K562 (cell line): ENCODE data around the gene SNRNP70. TPM values are rescaled to one million over a fixed set of nuclear protein-coding genes. Genes with fewer than 3 reads are reported as not detected.
A peak's percentile ranks its signal among the peaks of the same experiment; 100 is the strongest.

Experiments used
- ATAC-seq: fragments of 200-7000 bp; cut with Tn5 transposase; 3 replicates; pipeline ENCODE4 v1.9.1; 2020; ENCODE audit warnings: moderate library complexity
- BruUV-seq: library from RNA; stranded (reverse); fragments of 400-500 nt; replicated peaks from 2 replicates; lab custom pipeline; 2021; lab: Mats Ljungman, UMichigan
- CTCF ChIA-PET: fragments of 300-600 bp; formaldehyde crosslinking; extraction: SDS; loops from one replicate; lab custom pipeline; 2021; ENCODE audit warnings: low intra/inter-chr PET ratio; lab: Yijun Ruan, JAX
- POLR2A ChIA-PET: fragments of 300-600, 350-650 bp; sonication (Branson Sonifier 250); formaldehyde crosslinking; extraction: SDS; loops from one replicate; lab custom pipeline; 2021; ENCODE audit warnings: antibody characterized with exemption, inconsistent platforms; lab: Yijun Ruan, JAX
- DNase-seq, 4 experiments: peaks; one replicate each; pipeline versions ENCODE4 v3.0.0 to v3.0.0-alpha.2; 2011 to 2018; ENCODE audit warnings: low spot score in 3 of 4, mixed read lengths in 3 of 4; ENCODE audit errors: extremely low read depth in 1 of 4
- FAIRE-seq: peaks from 2 replicates; lab custom pipeline; 2011; peaks lifted over from hg19 to GRCh38; lab: Jason Lieb, UNC
- H2AFZ ChIP-seq: 2 replicates; pipeline ENCODE4 v1.6.0; 2011; ENCODE audit warnings: low read depth, low read length, control low read depth, inconsistent platforms
- H3K27ac ChIP-seq: fragments of 200-600 bp; 3 replicates; pipeline ENCODE4 v1.8.0; 2011; ENCODE audit warnings: low read depth, mild to moderate bottlenecking, control low read depth, inconsistent platforms, low read length, moderate library complexity, mixed read lengths; ENCODE audit errors: extremely low read depth
- H3K27me3 ChIP-seq, 2 experiments: fragments of 300-600 bp in 1 of 2; 2 replicates in 1 of 2; 3 replicates in 1 of 2; pipeline versions ENCODE4 v1.6.0 to v1.8.0; 2011; ENCODE audit warnings: inconsistent platforms in 2 of 2, low read length in 2 of 2, mild to moderate bottlenecking in 1 of 2, mixed read lengths in 1 of 2, moderate library complexity in 1 of 2; ENCODE audit not compliant: control insufficient read depth in 2 of 2, insufficient read depth in 2 of 2
- H3K36me3 ChIP-seq: fragments of 300-600 bp; 3 replicates; pipeline ENCODE4 v1.8.0; 2011; ENCODE audit warnings: mild to moderate bottlenecking, low read length, inconsistent platforms; ENCODE audit not compliant: control insufficient read depth, insufficient read depth
- H3K4me1 ChIP-seq, 2 experiments: fragments of 200-600 bp in 1 of 2; replicated peaks in 1 of 2; 2 replicates in 1 of 2; 3 replicates in 1 of 2; pipeline versions ENCODE4 v1.5.1 to v1.8.0; 2011; ENCODE audit warnings: inconsistent platforms in 2 of 2, low read length in 2 of 2, mild to moderate bottlenecking in 1 of 2, mixed read lengths in 1 of 2, moderate library complexity in 1 of 2; ENCODE audit not compliant: control insufficient read depth in 2 of 2, insufficient read depth in 2 of 2
- H3K4me2 ChIP-seq: 2 replicates; pipeline ENCODE4 v1.6.1; 2011; ENCODE audit warnings: low read length, control low read depth, inconsistent platforms, mixed read lengths; ENCODE audit not compliant: insufficient read depth
- H3K4me3 ChIP-seq: fragments of 200-600 bp; sonication (generic), shearing (Covaris generic); 2 replicates; pipeline ENCODE4 v1.5.1; 2016; ENCODE audit warnings: control low read depth, inconsistent platforms
- H3K79me2 ChIP-seq: fragments of 200-600 bp; 3 replicates; pipeline ENCODE4 v1.8.0; 2011; ENCODE audit warnings: low read length, inconsistent platforms; ENCODE audit not compliant: control insufficient read depth, insufficient read depth
- H3K9ac ChIP-seq, 2 experiments: 2 replicates each; pipeline versions ENCODE4 v1.6.0 to v1.6.1; 2011; ENCODE audit warnings: low read depth in 2 of 2, low read length in 2 of 2, control low read depth in 1 of 2, inconsistent platforms in 1 of 2, mild to moderate bottlenecking in 1 of 2, mixed read lengths in 1 of 2; ENCODE audit not compliant: insufficient read depth in 1 of 2
- H3K9me1 ChIP-seq: one replicate; pipeline ENCODE4 v1.6.0; 2011; ENCODE audit warnings: inconsistent platforms, mild to moderate bottlenecking, low read length, moderate library complexity; ENCODE audit not compliant: control insufficient read depth, insufficient read depth
- H3K9me3 ChIP-seq: replicated peaks from 2 replicates; pipeline ENCODE4 v1.5.1; 2011; ENCODE audit warnings: low read depth, low read length, inconsistent platforms; ENCODE audit not compliant: control insufficient read depth, insufficient read depth
- H4K20me1 ChIP-seq: replicated peaks from 2 replicates; pipeline ENCODE4 v1.6.1; 2011; ENCODE audit warnings: low read length, inconsistent platforms, mixed read lengths; ENCODE audit not compliant: control insufficient read depth, insufficient read depth
- ATF3 ChIP-seq, 2 experiments: fragments of 450-650 bp in 1 of 2; sonication (generic) in 1 of 2; formaldehyde crosslinking in 1 of 2; IDR thresholded peaks in 1 of 2; conservative IDR thresholded peaks in 1 of 2; 2 replicates each; pipeline versions ENCODE4 v1.6.1 to v1.8.1; 2016 to 2023; ENCODE audit warnings: mild to moderate bottlenecking in 2 of 2, moderate library complexity in 2 of 2, inconsistent platforms in 1 of 2, missing genetic modification reagents in 1 of 2
- CHD4 ChIP-seq: fragments of 200-600 bp; sonication (generic); IDR thresholded peaks from 3 replicates; pipeline ENCODE4 v1.6.1; 2012; ENCODE audit warnings: low read depth, mild to moderate bottlenecking, mixed read lengths, low read length, inconsistent platforms; ENCODE audit not compliant: insufficient read depth, insufficient replicate concordance, poor library complexity, severe bottlenecking
- CTCFL ChIP-seq: IDR thresholded peaks from 2 replicates; pipeline ENCODE4 v1.6.1; 2011; ENCODE audit warnings: borderline replicate concordance, low read depth, mild to moderate bottlenecking, moderate library complexity, low read length; ENCODE audit not compliant: insufficient read depth, poor library complexity, severe bottlenecking
- FIP1L1 ChIP-seq: fragments of 200-400 bp; formaldehyde crosslinking; IDR thresholded peaks from 2 replicates; pipeline ENCODE4 v1.6.1; 2018; ENCODE audit warnings: mild to moderate bottlenecking, low read depth, low read length; ENCODE audit not compliant: poor library complexity, severe bottlenecking
- KDM1A ChIP-seq, 2 experiments: fragments of 450-650 bp; IDR thresholded peaks; 2 replicates each; pipeline ENCODE4 v1.6.1; 2016; ENCODE audit warnings: mild to moderate bottlenecking in 2 of 2
- POLR2AphosphoS5 ChIP-seq: IDR thresholded peaks from 2 replicates; pipeline ENCODE4 v1.6.1; 2011; ENCODE audit warnings: mild to moderate bottlenecking, low read depth, low read length, moderate library complexity; ENCODE audit not compliant: control insufficient read depth, insufficient read depth
- POLR2G ChIP-seq: fragments of 200-400 bp; formaldehyde crosslinking; IDR thresholded peaks from 2 replicates; pipeline ENCODE4 v1.6.1; 2017; ENCODE audit warnings: low read depth, mild to moderate bottlenecking, antibody characterized with exemption, low read length, moderate library complexity
- PRPF4 ChIP-seq: fragments of 200-400 bp; formaldehyde crosslinking; IDR thresholded peaks from one replicate; pipeline ENCODE4 v1.6.1; 2017; ENCODE audit warnings: low read length, low read depth, mild to moderate bottlenecking; ENCODE audit not compliant: insufficient read depth, poor library complexity, severe bottlenecking
- RBFOX2 ChIP-seq: fragments of 200-400 bp; formaldehyde crosslinking; IDR thresholded peaks from 2 replicates; pipeline ENCODE4 v1.6.1; 2017; ENCODE audit warnings: low read depth, mild to moderate bottlenecking, low read length, moderate library complexity
- RBM22 ChIP-seq: fragments of 200-400 bp; formaldehyde crosslinking; IDR thresholded peaks from 2 replicates; pipeline ENCODE4 v1.6.1; 2018; ENCODE audit warnings: low read length, low read depth; ENCODE audit not compliant: poor library complexity, severe bottlenecking
- RBM39 ChIP-seq: fragments of 200-400 bp; formaldehyde crosslinking; optimal IDR thresholded peaks from 2 replicates; pipeline ENCODE3; 2018; ENCODE audit warnings: low read depth, low read length
- ZBTB33 ChIP-seq: sonication (generic); formaldehyde crosslinking; IDR thresholded peaks from 2 replicates; pipeline ENCODE4 v1.8.1; 2023; ENCODE audit warnings: mild to moderate bottlenecking, missing genetic modification reagents
- WGBS: fragments of 100-300 bp; shearing (Covaris generic); methylation state at CpG from one replicate; pipeline ENCODE4 v1.1.6; 2016; ENCODE audit warnings: low coverage, mixed read lengths; ENCODE audit not compliant: insufficient coverage; ENCODE audit errors: missing lambda C conversion rate; 5-methylcytosine and 5-hydroxymethylcytosine counted together
- in situ Hi-C: fragments of 300-500 bp; cut with MboI; formaldehyde crosslinking; loops from 4 replicates; pipeline ENCODE4 v1.15.0; 2018; ENCODE audit warnings: inconsistent platforms, mixed read lengths
- intact Hi-C: fragments of 100-400 bp; cut with micrococcal nuclease; formaldehyde crosslinking; loops from 2 replicates; pipeline ENCODE4 v1.14.2; 2022
- polyA plus RNA-seq, 8 experiments: library from polyadenylated mRNA; depleted of rRNA in 4 of 8; stranded (reverse) in 5 of 8; unstranded in 3 of 8; fragments of >200 nt; fragmentation: Nextera tagmentation in 2 of 8; fragmentation: Illumina TruSeq in 1 of 8; extraction: Ambion mirVana in 2 of 8; extraction: Trizol in 1 of 8; gene quantifications; 2 replicates each; pipeline versions ENCODE4 v1.2.1 to v1.2.3, GENCODE V29; 2011 to 2014; ENCODE audit warnings: inconsistent platforms in 1 of 8, missing spikeins in 1 of 8
- total RNA-seq, 7 experiments: library from RNA; depleted of rRNA in 6 of 7; stranded (reverse); fragments of >200 nt in 6 of 7; fragmentation: Illumina TruSeq in 2 of 7; extraction: Trizol in 2 of 7; gene quantifications; 2 replicates each; pipeline versions ENCODE4 v1.2.1 to v1.2.3, GENCODE V29; 2011 to 2021; ENCODE audit warnings: low replicate concordance in 1 of 7

Gene SNRNP70
- total and polyA plus RNA-seq, 9 of the 15 experiments (the other 6 are each of a cell fraction or from before 2014, with no cell fraction given) = 2.8 to 496 (median 136) TPM

GRCh38 chr19:49107625-49108459 lies 22.6 kb downstream of the SNRNP70 start:
- Histone ChIP-seq H2AFZ (no peak overlapping the region), H3K4me1 (peaks cover 12 to 52% of the 10 kb centered on the region in 2 experiments), H3K4me3 (no peak overlapping the region), H3K27me3 (no peaks in the 10 kb centered on the region), H3K36me3 (peaks cover 71% of the 10 kb centered on the region), H3K27ac (no peak overlapping the region), H3K9me1 (peaks cover 11% of the 10 kb centered on the region), H4K20me1 (peaks cover 17% of the 10 kb centered on the region), H3K79me2 (peaks cover 5% of the 10 kb centered on the region; the same call in 2 of the 3 replicates), H3K9ac (0 out of 4 replicates have a peak overlapping the region, but pooled peaks of 1 of the 2 experiments have one; percentile 11), H3K9me3 (no peaks in the 10 kb centered on the region), H3K4me2 (no peak overlapping the region)
- FAIRE-seq = no peak
- ChIA-PET CTCF (interaction anchor here (1.5 kb wide), 1 partner anchor 11 kb away, joined by 4 read pairs; no protein-coding TSS in a partner anchor), POLR2A (interaction anchor here (0.8 to 2.2 kb wide), 3 partner anchors 10 to 20 kb away, joined by 3 to 12 read pairs (median 5); no protein-coding TSS in a partner anchor)
- intact Hi-C loops = no loop called here
- WGBS = 99% methylated on average over 30 of the region's 93 CpGs
- ATAC-seq = no peak
- in situ Hi-C loops = no loop called here
- TSS peak; percentile 76 for BruUV-seq
- DNase-seq = peak in 1 of 4 experiments; percentile 24
- TF ChIP-seq PRPF4 = peak; percentile 33
- peak; percentile 65 for TF ChIP-seq FIP1L1
- peak; percentile 92 for TF ChIP-seq ZBTB33 (CRISPR knock-in tag)
- TF ChIP-seq CTCFL = no peak
- no peak for TF ChIP-seq RBM39
- no peak for TF ChIP-seq KDM1A (IDR thresholded peaks at IDR 0.05)
- TF ChIP-seq POLR2G = peak; percentile 79
- TF ChIP-seq CHD4 = no peak
- peak; percentile 70 for TF ChIP-seq RBFOX2
- TF ChIP-seq RBM22 = peak; percentile 75
- peak; percentile 18; the same call in 1 of the 2 replicates for TF ChIP-seq POLR2AphosphoS5
- no peak for TF ChIP-seq ATF3 (IDR thresholded peaks at IDR 0.05)
- no peak for TF ChIP-seq ATF3 (CRISPR knock-in tag; conservative IDR thresholded peaks at IDR 0.05)
